Measurements from ENCODE around the gene SSC5D. TPM values are rescaled to one million over a fixed set of nuclear protein-coding genes. Genes with fewer than 3 reads are reported as not detected.
"Not testable (repeated sequence)": the region's sequence is repeated elsewhere in the genome, so short reads cannot be mapped to it uniquely, and the experiment has no call there.

Gene SSC5D
- total RNA-seq (2014; rRNA removed; shearing (Covaris generic); ENCODE audit: low replicate concordance) = 1.4 TPM in 1 of 2 replicates, not detected in the other

GRCh38 chr19:55487924-55488687 lies at the start of gene SSC5D:
Gene SSC5D (plus strand): TSS chr19:55488436. CDS start chr19:55488590, 154 bp downstream.
- Histone ChIP-seq H3K36me3 (peaks cover 14% of the 10 kb centered on the region), H3K27me3 (no peaks in the 10 kb centered on the region), H3K4me3 (peak within 1 kb of the TSS; percentile 12; the same call in 1 of the 2 replicates), H3K9me3 (no peaks in the 10 kb centered on the region)
- peak; percentile 79 for DNase-seq

- Histone ChIP-seq H3K4me3 (no peak overlapping the region), H3K36me3 (no peaks in the 10 kb centered on the region), H3K27me3 (peaks cover 48% of the 10 kb centered on the region), H3K9me3 (no peaks in the 10 kb centered on the region)
- no peak for DNase-seq
Observed at GRCh38 chr19:55439052-55439451, 49.2 kb upstream of the SSC5D start.

- no peak for DNase-seq
- no peak overlapping the region for H3K4me3 ChIP-seq
- no peaks in the 10 kb centered on the region for H3K9me3 ChIP-seq
- peaks cover 63% of the 10 kb centered on the region for H3K27me3 ChIP-seq
- no peaks in the 10 kb centered on the region for H3K36me3 ChIP-seq
Observed at GRCh38 chr19:55440411-55441105, 47.7 kb upstream of the SSC5D start.

- peaks cover 66% of the 10 kb centered on the region for H3K27me3 ChIP-seq
- no peak overlapping the region for H3K4me3 ChIP-seq
- H3K9me3 ChIP-seq = no peaks in the 10 kb centered on the region
- no peak for DNase-seq
- H3K36me3 ChIP-seq = no peaks in the 10 kb centered on the region
Observed at GRCh38 chr19:55441319-55441691, 46.9 kb upstream of the SSC5D start.

GRCh38 chr19:55441692-55442321 lies 46.4 kb upstream of the SSC5D start:
- Histone ChIP-seq H3K27me3 (peaks cover 65% of the 10 kb centered on the region), H3K36me3 (no peaks in the 10 kb centered on the region), H3K4me3 (no peak overlapping the region), H3K9me3 (no peaks in the 10 kb centered on the region)
- DNase-seq = no peak

GRCh38 chr19:55442372-55442961 lies 45.8 kb upstream of the SSC5D start:
- Histone ChIP-seq H3K4me3 (no peak overlapping the region), H3K36me3 (no peaks in the 10 kb centered on the region), H3K9me3 (no peaks in the 10 kb centered on the region), H3K27me3 (peaks cover 63% of the 10 kb centered on the region)
- DNase-seq = no peak

GRCh38 chr19:55443045-55443823 lies 45.0 kb upstream of the SSC5D start, which contains the start of gene SHISA7:
Gene SHISA7 (minus strand): TSS chr19:55443300. CDS start chr19:55442863, 437 bp downstream.
- Histone ChIP-seq H3K9me3 (no peaks in the 10 kb centered on the region), H3K4me3 (no peak within 1 kb of the TSS), H3K36me3 (no peaks in the 10 kb centered on the region), H3K27me3 (peaks cover 61% of the 10 kb centered on the region)
- DNase-seq = no peak

GRCh38 chr19:55443824-55444480 lies 44.3 kb upstream of the SSC5D start:
- H3K9me3 ChIP-seq = no peaks in the 10 kb centered on the region
- DNase-seq = no peak
- no peak overlapping the region for H3K4me3 ChIP-seq
- peaks cover 61% of the 10 kb centered on the region for H3K27me3 ChIP-seq
- H3K36me3 ChIP-seq = no peaks in the 10 kb centered on the region

- peaks cover 60% of the 10 kb centered on the region for H3K27me3 ChIP-seq
- H3K36me3 ChIP-seq = no peaks in the 10 kb centered on the region
- no peaks in the 10 kb centered on the region for H3K9me3 ChIP-seq
- no peak overlapping the region for H3K4me3 ChIP-seq
- no peak for DNase-seq
Observed at GRCh38 chr19:55444646-55445045, 43.6 kb upstream of the SSC5D start.

GRCh38 chr19:55446060-55446459 lies 42.2 kb upstream of the SSC5D start:
- H3K4me3 ChIP-seq = no peak overlapping the region
- no peaks in the 10 kb centered on the region for H3K9me3 ChIP-seq
- H3K36me3 ChIP-seq = no peaks in the 10 kb centered on the region
- DNase-seq = no peak
- H3K27me3 ChIP-seq = peaks cover 53% of the 10 kb centered on the region

GRCh38 chr19:55447421-55448174 lies 40.6 kb upstream of the SSC5D start:
- Histone ChIP-seq H3K36me3 (no peaks in the 10 kb centered on the region), H3K27me3 (peaks cover 54% of the 10 kb centered on the region), H3K4me3 (no peak overlapping the region), H3K9me3 (no peaks in the 10 kb centered on the region)
- peak; percentile 99 for DNase-seq

- peaks cover 51% of the 10 kb centered on the region for H3K27me3 ChIP-seq
- not testable (repeated sequence) for H3K4me3 ChIP-seq, H3K36me3 ChIP-seq, DNase-seq, H3K9me3 ChIP-seq
Observed at GRCh38 chr19:55448175-55448490, 40.1 kb upstream of the SSC5D start.

- Histone ChIP-seq H3K4me3 (no peak overlapping the region), H3K9me3 (no peaks in the 10 kb centered on the region), H3K36me3 (peaks cover 8% of the 10 kb centered on the region; the same call in 1 of the 2 replicates), H3K27me3 (peaks cover 39% of the 10 kb centered on the region)
- no peak for DNase-seq
Observed at GRCh38 chr19:55449469-55449868, 38.8 kb upstream of the SSC5D start.

- Histone ChIP-seq H3K36me3 (peaks cover 8% of the 10 kb centered on the region), H3K9me3 (no peaks in the 10 kb centered on the region), H3K27me3 (peaks cover 22% of the 10 kb centered on the region), H3K4me3 (no peak overlapping the region)
- DNase-seq = no peak
Observed at GRCh38 chr19:55451163-55451964, 36.9 kb upstream of the SSC5D start.
